HL-60 (cell line): ENCODE measurements around the gene RGS14.

Experiments
- DNase-seq, 2 experiments: peaks; one replicate each; pipeline ENCODE4 v3.0.0-alpha.2; 2010 to 2020; ENCODE audit warnings: low read depth in 1 of 2, low spot score in 1 of 2
- H3K27ac ChIP-seq: fragments of 250-450 bp; sonication (Bioruptor Pico); replicated peaks from 2 replicates; pipeline ENCODE4 v1.5.1; 2020; ENCODE audit warnings: mild to moderate bottlenecking, moderate library complexity
- H3K27me3 ChIP-seq: fragments of 250-450 bp; sonication (Bioruptor Pico); 2 replicates; pipeline ENCODE4 v1.5.1; 2021; ENCODE audit warnings: mild to moderate bottlenecking, moderate library complexity; ENCODE audit not compliant: insufficient read depth, poor library complexity, severe bottlenecking
- H3K4me3 ChIP-seq: replicated peaks from 2 replicates; pipeline ENCODE4 v1.5.1; 2011; ENCODE audit warnings: mild to moderate bottlenecking, control low read depth, low read length; ENCODE audit not compliant: insufficient read depth
- CTCF ChIP-seq: IDR thresholded peaks from one replicate; pipeline ENCODE4 v1.5.1; 2011; ENCODE audit warnings: low read length, control low read depth, inconsistent platforms; ENCODE audit not compliant: insufficient read depth
- GABPA ChIP-seq: IDR thresholded peaks from 2 replicates; pipeline ENCODE4 v1.6.1; 2012; ENCODE audit warnings: low read depth
- REST ChIP-seq: IDR thresholded peaks from 2 replicates; pipeline ENCODE4 v1.6.1; 2012; ENCODE audit warnings: low read depth; ENCODE audit not compliant: insufficient replicate concordance
- SPI1 ChIP-seq: IDR thresholded peaks from 2 replicates; pipeline ENCODE4 v1.6.1; 2012; ENCODE audit warnings: low read depth, mild to moderate bottlenecking, borderline replicate concordance

Gene RGS14

GRCh38 chr5:177317959-177318377, 39.8 kb upstream of the RGS14 start:
- Histone ChIP-seq H3K4me3 (no peak overlapping the region), H3K27ac (no peak overlapping the region), H3K27me3 (no peaks in the 10 kb centered on the region)
- TF ChIP-seq CTCF, result peak; percentile 95
- no peak for TF ChIP-seq SPI1
- DNase-seq, result peak in 1 of 2 experiments; percentile 80

GRCh38 chr5:177319913-177320588, 37.7 kb upstream of the RGS14 start:
- peak in 1 of 2 experiments; percentile 81 for DNase-seq
- TF ChIP-seq GABPA (no peak), SPI1 (peak; percentile 13; the same call in 1 of the 2 replicates)
- H3K27ac ChIP-seq, result peak overlapping the region; percentile 15; the same call in 1 of the 2 replicates

GRCh38 chr5:177320879-177321278, 36.8 kb upstream of the RGS14 start:
- Histone ChIP-seq H3K4me3 (no peak overlapping the region), H3K27me3 (no peaks in the 10 kb centered on the region)
- TF ChIP-seq SPI1 (peak; percentile 99), GABPA (no peak), REST (no peak)

More at GRCh38 chr5:177319913-177320588, 37.7 kb upstream of the RGS14 start:
- Histone ChIP-seq H3K27me3 (no peaks in the 10 kb centered on the region), H3K4me3 (no peak overlapping the region)

GRCh38 chr5:177325868-177326381, 31.8 kb upstream of the RGS14 start:
- no peaks in the 10 kb centered on the region for H3K27me3 ChIP-seq
- H3K27ac ChIP-seq, result no peak overlapping the region
- TF ChIP-seq REST (no peak), CTCF (no peak)
- no peak for DNase-seq
- no peak overlapping the region for H3K4me3 ChIP-seq

More at GRCh38 chr5:177320879-177321278, 36.8 kb upstream of the RGS14 start:
- H3K27ac ChIP-seq, result no peak overlapping the region
- peak in 1 of 2 experiments; percentile 75 for DNase-seq
